ENCODE data around the gene CDC42EP4. TPM values are rescaled to one million over a fixed set of nuclear protein-coding genes. Genes with fewer than 3 reads are reported as not detected.
A peak's percentile ranks its signal among the peaks of the same experiment; 100 is the strongest.

Gene CDC42EP4
- total RNA-seq, 2 donors from 2014 or later: 119 to 186 TPM

DNA sequence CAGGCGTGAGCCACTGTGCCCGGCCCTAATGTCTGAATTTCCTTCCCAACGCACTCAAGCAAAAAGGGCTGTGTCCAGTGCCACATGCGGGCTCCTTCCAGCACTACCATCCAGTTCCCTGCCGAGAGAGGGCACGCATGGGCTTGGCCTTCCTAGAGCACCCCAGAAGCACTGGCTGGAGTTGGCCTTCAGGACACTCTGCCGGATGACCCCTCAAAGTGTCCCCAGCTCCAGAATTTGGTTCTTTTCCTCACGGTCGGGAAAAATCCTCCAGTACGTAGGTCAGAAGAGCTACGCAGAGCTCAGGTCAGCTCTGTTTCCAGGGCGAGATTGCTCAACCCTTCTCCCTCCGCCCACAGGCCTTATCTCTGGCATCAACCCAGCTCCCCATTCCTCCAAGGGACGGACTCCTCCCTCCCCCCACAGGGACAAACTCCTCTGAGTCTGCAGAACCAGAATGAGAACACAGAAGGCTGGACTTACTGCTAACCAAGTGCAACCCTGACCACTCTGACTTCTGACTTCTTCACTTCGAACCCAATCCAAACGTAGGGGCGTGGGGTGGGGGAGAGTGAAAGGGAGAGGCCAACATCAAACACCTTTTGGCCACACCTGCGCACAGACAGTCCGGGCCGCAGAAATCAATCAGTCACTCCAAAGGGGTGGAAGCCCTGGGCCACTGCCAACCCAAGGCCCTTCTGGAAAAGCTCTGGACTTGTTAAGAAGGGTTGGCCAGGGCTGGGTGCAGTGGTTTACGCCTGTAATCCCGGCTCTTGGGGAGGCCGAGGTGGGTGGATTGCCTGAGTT, 3.6 kb downstream of the CDC42EP4 start:
- DNase-seq (ENCODE audit: low spot score): peak; percentile 95
- intact Hi-C loops (cut with DNase I): loop anchor here (2.0 kb wide), 1 partner anchor 15 kb away; no protein-coding TSS in a partner anchor
- Histone ChIP-seq H3K4me1 (replicated peaks) (peaks cover 42% of the 10 kb centered on the region), H3K36me3 (no peaks in the 10 kb centered on the region), H3K27ac (peak overlapping the region; percentile 99), H3K27me3 (replicated peaks; ENCODE audit: insufficient read depth) (no peaks in the 10 kb centered on the region), H3K9me3 (no peaks in the 10 kb centered on the region), H3K4me3 (peak overlapping the region; percentile 38 to 98)
- peak; percentile 62 for TF ChIP-seq POLR2A (IDR thresholded peaks at IDR 0.05)
- TF ChIP-seq, protein P1, sequence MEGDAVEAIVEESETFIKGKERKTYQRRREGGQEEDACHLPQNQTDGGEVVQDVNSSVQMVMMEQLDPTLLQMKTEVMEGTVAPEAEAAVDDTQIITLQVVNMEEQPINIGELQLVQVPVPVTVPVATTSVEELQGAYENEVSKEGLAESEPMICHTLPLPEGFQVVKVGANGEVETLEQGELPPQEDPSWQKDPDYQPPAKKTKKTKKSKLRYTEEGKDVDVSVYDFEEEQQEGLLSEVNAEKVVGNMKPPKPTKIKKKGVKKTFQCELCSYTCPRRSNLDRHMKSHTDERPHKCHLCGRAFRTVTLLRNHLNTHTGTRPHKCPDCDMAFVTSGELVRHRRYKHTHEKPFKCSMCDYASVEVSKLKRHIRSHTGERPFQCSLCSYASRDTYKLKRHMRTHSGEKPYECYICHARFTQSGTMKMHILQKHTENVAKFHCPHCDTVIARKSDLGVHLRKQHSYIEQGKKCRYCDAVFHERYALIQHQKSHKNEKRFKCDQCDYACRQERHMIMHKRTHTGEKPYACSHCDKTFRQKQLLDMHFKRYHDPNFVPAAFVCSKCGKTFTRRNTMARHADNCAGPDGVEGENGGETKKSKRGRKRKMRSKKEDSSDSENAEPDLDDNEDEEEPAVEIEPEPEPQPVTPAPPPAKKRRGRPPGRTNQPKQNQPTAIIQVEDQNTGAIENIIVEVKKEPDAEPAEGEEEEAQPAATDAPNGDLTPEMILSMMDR (IDR thresholded peaks at IDR 0.05): no peak
- TF ChIP-seq POLR2AphosphoS5 (IDR thresholded peaks at IDR 0.05): peak; percentile 94
- WGBS: 23% methylated on average over 23 of the region's 23 CpGs

DNA sequence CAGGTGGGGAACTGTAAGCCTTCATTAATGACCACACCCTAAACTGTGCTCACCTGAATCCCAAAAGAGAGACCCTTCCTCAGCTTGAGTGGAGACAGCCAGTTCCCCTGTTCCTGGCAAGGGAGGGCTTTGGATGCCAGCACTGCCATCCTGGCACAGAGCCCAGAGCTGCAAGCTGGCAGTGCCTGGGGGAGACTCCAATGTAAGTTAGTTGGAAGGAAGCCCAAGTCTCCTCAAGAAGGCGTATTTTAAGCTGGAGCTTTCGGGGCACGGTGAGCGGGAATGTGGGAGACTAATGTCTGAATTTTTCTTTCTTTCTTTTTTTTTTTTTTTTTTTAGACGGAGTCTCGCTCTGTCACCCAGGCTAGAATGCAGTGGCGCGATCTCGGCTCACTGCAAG, 4.7 kb downstream of the CDC42EP4 start:
- no peaks in the 10 kb centered on the region for H3K27me3 ChIP-seq (replicated peaks; ENCODE audit: insufficient read depth)
- 34% methylated on average over 9 of the region's 9 CpGs for WGBS
- H3K4me1 ChIP-seq (replicated peaks): peaks cover 39% of the 10 kb centered on the region
- H3K9me3 ChIP-seq: no peaks in the 10 kb centered on the region
- H3K27ac ChIP-seq: peak overlapping the region; percentile 99
- DNase-seq (ENCODE audit: low spot score): peak; percentile 61
- no peak overlapping the region for H3K4me3 ChIP-seq
- H3K36me3 ChIP-seq: no peaks in the 10 kb centered on the region
- intact Hi-C loops (cut with DNase I): no loop called here
- no peak for TF ChIP-seq POLR2A (IDR thresholded peaks at IDR 0.05)
- TF ChIP-seq POLR2AphosphoS5 (IDR thresholded peaks at IDR 0.05): no peak
- TF ChIP-seq, protein P1 (IDR thresholded peaks at IDR 0.05): no peak

DNA sequence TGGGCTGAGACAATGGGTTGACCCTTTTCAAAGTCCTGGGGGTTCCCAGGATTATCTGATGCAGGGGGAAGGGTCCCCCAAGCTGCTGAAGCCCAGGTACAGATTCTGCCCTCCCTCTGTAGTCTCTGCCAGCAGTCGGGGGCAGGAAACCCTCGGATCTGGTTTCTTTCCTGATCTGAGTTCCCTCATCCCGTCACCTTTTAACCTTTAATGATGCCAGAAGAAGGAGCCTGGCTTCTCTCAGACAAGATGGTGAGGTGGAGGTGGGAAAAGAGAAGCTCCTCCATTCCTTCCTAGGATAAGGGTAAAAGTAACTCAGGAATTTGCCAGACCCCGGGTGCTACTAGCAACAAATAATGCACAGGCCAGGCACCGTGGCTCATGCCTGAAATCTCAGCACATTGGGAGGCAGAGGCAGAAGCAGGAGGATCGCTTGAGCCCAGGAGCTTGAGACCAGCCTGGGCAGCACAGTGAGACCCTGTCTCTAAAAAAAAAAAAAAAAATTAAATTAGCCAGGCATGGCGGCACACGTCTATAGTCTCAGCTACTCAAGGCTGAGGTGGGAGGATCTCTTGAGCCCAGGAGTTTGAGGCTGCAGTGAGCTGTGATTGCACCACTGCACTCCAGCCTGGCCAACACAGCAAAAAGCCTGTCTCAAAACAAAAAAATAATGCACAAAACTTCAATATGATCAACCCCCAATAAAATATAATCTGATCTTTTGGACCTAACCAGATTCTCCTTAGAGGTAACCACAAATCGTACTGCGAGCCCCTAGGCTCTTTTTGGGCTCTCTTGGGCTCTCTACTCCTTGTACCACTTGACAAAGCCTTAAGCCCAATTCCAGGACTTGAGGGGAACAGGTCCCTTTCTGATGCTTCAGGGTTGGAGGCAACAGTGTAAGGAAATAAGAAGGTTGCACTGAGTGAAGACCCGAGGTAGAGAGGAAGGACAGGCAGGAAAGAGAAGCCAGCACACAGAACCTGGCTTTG, 5.7 kb downstream of the CDC42EP4 start:
- peak overlapping the region in 1 of 2 donors; percentile 29 for H3K4me3 ChIP-seq
- H3K36me3 ChIP-seq: no peaks in the 10 kb centered on the region
- peak overlapping the region; percentile 99 for H3K27ac ChIP-seq
- H3K27me3 ChIP-seq (replicated peaks; ENCODE audit: insufficient read depth): no peaks in the 10 kb centered on the region
- H3K9me3 ChIP-seq: no peaks in the 10 kb centered on the region
- TF ChIP-seq, protein P1 (IDR thresholded peaks at IDR 0.05): no peak
- TF ChIP-seq POLR2A (IDR thresholded peaks at IDR 0.05): no peak
- TF ChIP-seq POLR2AphosphoS5 (IDR thresholded peaks at IDR 0.05): no peak
- no peak for DNase-seq (ENCODE audit: low spot score)
- H3K4me1 ChIP-seq (replicated peaks): peaks cover 39% of the 10 kb centered on the region
- 26% methylated on average over 11 of the region's 11 CpGs for WGBS
- intact Hi-C loops (cut with DNase I): no loop called here

DNA sequence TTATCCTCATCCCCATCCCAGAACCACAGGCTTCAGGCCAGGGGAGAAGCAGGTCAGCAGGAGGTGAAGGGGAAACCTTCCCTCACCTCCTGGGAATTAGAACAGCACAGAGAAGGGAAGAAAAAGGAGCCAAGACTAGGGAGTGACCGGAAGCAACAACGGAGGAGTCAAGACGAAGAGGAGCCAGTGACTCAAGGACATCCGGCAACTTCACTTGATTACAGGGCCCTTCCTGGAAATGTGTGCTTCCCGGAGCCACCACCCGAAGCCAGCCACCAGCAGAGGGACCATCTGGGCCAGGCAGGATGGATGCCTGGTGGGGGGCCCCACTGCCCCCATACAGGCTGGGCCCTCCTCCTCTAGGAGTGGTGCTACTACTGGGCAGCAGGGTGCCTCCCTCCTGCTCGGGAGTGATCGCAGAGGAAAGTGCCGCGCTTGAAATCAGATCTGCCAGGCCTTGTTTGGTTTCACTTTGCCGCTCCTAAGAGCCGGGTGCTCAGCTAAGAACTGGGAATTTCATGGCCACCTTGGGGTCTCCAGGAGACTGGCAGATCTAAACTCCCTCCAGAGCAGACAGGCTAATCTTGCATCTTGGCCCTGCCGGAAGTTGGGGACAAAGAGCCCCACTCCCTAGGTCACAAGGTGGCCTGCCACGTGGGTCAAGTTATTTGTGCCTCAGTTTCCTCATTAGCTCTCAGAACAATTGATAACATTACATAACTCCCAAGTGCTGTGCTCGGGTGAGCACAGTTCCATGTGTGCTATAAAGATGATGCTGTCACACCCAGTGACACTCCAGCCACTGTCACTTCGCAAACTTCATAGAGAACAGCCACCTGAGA, 6.6 kb downstream of the CDC42EP4 start:
- Histone ChIP-seq H3K27ac (peak overlapping the region; percentile 99), H3K9me3 (no peaks in the 10 kb centered on the region), H3K36me3 (no peaks in the 10 kb centered on the region), H3K4me1 (replicated peaks) (peaks cover 41% of the 10 kb centered on the region), H3K27me3 (replicated peaks; ENCODE audit: insufficient read depth) (no peaks in the 10 kb centered on the region), H3K4me3 (peak overlapping the region; percentile 10 to 29)
- DNase-seq (ENCODE audit: low spot score): no peak
- TF ChIP-seq, protein P1 (IDR thresholded peaks at IDR 0.05): peak in 2 of 4 experiments; percentile 34 to 43
- TF ChIP-seq POLR2AphosphoS5 (IDR thresholded peaks at IDR 0.05) (peak; percentile 57), POLR2A (IDR thresholded peaks at IDR 0.05) (peak; percentile 33)
- intact Hi-C loops (cut with DNase I): no loop called here
- 11% methylated on average over 15 of the region's 16 CpGs for WGBS
